Mesodermal cell (in vitro differentiated cells): ENCODE results near the gene PAPPA.

Experiments used
- H3K27ac ChIP-seq: 2 replicates; pipeline ENCODE4 v1.7.0; 2013; ENCODE audit warnings: mild to moderate bottlenecking, low read depth, low read length, moderate library complexity; ENCODE audit not compliant: severe bottlenecking
- H3K36me3 ChIP-seq: 2 replicates; pipeline ENCODE4 v1.7.1; 2013; ENCODE audit warnings: mild to moderate bottlenecking, low read length, moderate library complexity; ENCODE audit not compliant: control insufficient read depth, insufficient read depth
- H3K4me1 ChIP-seq: one replicate; pipeline ENCODE4 v1.7.1; 2013; ENCODE audit warnings: mild to moderate bottlenecking, low read length; ENCODE audit not compliant: insufficient read depth, control insufficient read depth, poor library complexity, severe bottlenecking
- H3K4me3 ChIP-seq: 2 replicates; pipeline ENCODE4 v1.7.0; 2013; ENCODE audit warnings: low read length, control low read depth, mild to moderate bottlenecking; ENCODE audit not compliant: insufficient read depth, poor library complexity, severe bottlenecking; ENCODE audit errors: extremely low read depth
- H3K9me3 ChIP-seq: 2 replicates; pipeline ENCODE4 v1.7.1; 2013; ENCODE audit warnings: mild to moderate bottlenecking, low read length, moderate library complexity; ENCODE audit not compliant: control insufficient read depth
- WGBS, 2 experiments: methylation state at CpG; one replicate each; pipeline ENCODE4 v1.1.5; 2013; ENCODE audit warnings: missing lambda C conversion rate in 2 of 2; ENCODE audit not compliant: insufficient coverage in 2 of 2; 5-methylcytosine and 5-hydroxymethylcytosine counted together

The PAPPA gene

DNA sequence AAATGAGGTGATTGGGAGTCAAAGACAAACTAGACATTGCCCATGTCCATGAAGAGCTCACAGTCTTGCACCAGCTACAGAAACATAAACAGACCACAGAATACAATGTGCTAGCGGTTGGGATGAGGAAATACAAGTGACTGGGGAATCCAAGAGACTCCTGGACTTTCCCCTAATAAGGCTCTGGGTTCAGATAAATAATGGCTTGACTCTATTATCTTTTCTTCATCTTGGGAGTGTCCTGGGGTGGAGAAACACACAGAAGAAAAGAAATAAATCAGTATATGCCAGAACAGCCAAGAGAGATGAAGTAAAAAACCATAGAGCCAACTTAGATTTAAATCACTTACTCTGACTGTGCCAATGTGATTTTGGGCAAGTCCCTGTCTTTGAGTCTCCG is 227.8 kb downstream of the PAPPA start:
- H3K36me3 ChIP-seq, result peaks cover 79% of the 10 kb centered on the region
- WGBS, 2 experiments, result 100% methylated on average over 1 of the region's 2 CpGs; no CpG with 5 or more reads in 1 of the 2 experiments
- H3K9me3 ChIP-seq, result no peaks in the 10 kb centered on the region
- no peak overlapping the region for H3K4me3 ChIP-seq
- H3K4me1 ChIP-seq, result peaks cover 17% of the 10 kb centered on the region
- H3K27ac ChIP-seq, result no peak overlapping the region

GRCh38 chr9:116382053-116382452 is 228.5 kb downstream of the PAPPA start:
- WGBS, 2 experiments, result 70 to 100% methylated on average over 2 to 4 of the region's 4 CpGs
- H3K4me3 ChIP-seq, result no peak overlapping the region
- H3K4me1 ChIP-seq, result peaks cover 14% of the 10 kb centered on the region
- H3K27ac ChIP-seq, result no peak overlapping the region
- H3K9me3 ChIP-seq, result no peaks in the 10 kb centered on the region
- H3K36me3 ChIP-seq, result peaks cover 86% of the 10 kb centered on the region

DNA sequence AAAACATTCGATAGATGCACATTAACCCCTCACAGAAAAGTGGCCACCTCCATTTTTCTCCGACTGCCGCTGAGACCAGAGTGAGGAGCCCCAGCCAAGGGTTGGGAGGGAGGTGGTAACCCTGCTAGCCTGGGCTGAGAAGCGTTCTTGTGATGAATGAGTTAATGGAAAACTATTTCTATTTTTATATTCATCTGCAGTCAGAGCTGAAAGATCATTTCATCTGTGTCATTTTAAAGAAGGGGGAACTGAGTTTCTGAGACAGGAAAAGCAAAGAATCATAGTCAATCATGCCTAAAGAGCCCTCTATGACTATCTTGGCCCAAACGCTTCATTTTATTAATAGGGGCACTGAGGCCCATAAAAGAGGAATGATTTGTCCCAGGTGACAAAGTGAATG is 229.5 kb downstream of the PAPPA start:
- 96% methylated on average over 4 of the region's 5 CpGs; no CpG with 5 or more reads in 1 of the 2 experiments for WGBS, 2 experiments
- Histone ChIP-seq H3K4me1 (peaks cover 5% of the 10 kb centered on the region), H3K4me3 (no peak overlapping the region), H3K27ac (no peak overlapping the region), H3K9me3 (no peaks in the 10 kb centered on the region), H3K36me3 (peaks cover 89% of the 10 kb centered on the region)

DNA sequence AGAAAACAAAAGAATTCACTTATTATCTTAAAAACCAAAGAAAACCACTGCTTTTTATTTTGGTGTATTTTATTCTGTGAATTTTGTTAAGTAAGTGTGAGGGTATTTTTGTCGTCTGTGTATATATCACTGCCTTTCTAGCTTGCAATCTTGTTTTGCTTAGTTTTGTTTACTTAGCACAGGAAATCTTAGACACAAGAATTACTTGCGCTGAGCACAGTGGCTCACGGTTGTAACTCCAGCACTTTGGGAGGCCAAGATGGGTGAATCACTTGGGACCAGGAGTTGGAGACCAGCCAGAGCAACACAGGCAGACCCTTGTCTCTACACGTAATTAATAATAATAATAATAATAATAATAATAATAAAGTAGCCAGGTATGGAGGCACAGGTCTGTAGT is 230.3 kb downstream of the PAPPA start:
- Histone ChIP-seq H3K4me1 (peaks cover 5% of the 10 kb centered on the region), H3K36me3 (peaks cover 89% of the 10 kb centered on the region), H3K4me3 (no peak overlapping the region), H3K9me3 (no peaks in the 10 kb centered on the region), H3K27ac (no peak overlapping the region)
- WGBS, 2 experiments, result 100% methylated on average over 2 of the region's 4 CpGs; no CpG with 5 or more reads in 1 of the 2 experiments

DNA sequence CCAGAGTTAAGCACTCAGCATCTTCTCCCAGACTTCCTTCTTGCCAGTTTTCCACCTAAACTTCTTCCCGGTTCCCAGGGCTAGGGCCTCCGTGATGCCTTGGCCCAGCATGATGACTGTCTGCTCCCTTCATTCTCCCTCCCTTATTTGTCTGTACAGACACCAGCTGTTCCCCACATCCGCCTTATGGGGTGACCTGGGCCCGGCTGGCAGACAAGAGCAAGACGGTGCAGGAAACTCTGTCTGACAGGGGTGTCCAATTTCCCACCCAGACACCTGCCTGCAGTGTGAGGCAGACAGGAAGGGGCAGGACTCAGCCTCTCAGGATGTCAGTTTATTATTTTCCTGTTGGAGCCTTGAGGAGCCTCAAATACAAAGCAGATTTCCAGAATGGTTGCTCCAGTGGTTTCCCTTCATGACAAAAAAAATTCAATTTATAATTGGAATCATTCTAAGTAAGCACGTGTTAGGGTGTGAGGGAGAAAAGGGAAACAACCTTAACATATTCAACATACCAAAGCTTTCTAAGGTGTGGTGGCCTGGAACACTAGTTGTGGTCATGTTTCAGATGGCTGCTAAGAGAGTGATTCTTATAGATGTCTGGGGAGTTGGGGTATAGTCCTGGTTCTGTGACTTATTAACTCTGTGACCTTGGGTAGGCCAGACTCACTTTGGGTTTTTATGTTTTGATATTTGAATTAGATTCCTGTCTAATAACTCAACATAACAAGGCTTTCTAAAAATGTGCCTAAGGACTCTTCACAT is 234.5 kb downstream of the PAPPA start:
- 96 to 100% methylated on average over 2 to 4 of the region's 6 CpGs for WGBS, 2 experiments
- Histone ChIP-seq H3K4me1 (peaks cover 3% of the 10 kb centered on the region), H3K36me3 (peaks cover 77% of the 10 kb centered on the region), H3K27ac (no peak overlapping the region), H3K9me3 (no peaks in the 10 kb centered on the region), H3K4me3 (no peak overlapping the region)

DNA sequence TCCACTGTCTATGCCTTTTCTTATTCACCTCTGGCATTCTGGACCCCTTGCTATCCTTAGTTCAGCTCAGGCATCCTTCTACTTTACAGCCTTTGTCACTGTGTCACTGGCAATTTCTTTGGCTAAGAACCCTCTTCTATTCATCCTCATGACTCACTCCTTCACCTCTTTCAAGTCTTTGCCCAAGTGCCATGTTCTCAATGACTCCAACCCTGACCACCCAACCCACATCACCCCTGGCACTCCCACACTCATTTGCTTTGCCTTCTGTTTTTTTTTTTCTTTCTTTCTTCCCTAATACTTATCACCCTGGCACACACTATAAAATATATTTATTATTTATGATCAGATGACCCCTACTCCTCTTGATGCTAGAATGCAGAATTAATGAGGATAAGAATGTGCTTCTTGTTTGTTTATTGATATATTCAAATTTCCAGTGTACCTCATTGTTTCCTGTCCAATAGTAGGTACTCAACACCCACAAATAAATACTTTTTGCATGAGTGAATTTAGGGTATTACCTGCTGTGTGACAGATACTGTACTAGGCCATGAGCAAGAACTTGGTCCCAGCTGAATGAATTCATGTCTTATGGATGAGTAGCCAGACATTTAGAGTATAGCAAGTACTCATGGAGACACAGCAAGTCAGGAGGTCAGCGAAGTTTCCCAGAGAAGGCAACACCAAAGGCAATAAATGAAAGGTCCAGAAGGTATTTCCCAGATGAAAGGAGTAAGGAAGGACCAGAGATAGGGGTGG is 236.1 kb downstream of the PAPPA start:
- 100% methylated on average over 1 of the region's 1 CpG for WGBS, 2 experiments
- Histone ChIP-seq H3K4me3 (no peak overlapping the region), H3K27ac (peak overlapping the region; percentile 32), H3K4me1 (peaks cover 3% of the 10 kb centered on the region), H3K36me3 (peaks cover 84% of the 10 kb centered on the region), H3K9me3 (no peaks in the 10 kb centered on the region)

DNA sequence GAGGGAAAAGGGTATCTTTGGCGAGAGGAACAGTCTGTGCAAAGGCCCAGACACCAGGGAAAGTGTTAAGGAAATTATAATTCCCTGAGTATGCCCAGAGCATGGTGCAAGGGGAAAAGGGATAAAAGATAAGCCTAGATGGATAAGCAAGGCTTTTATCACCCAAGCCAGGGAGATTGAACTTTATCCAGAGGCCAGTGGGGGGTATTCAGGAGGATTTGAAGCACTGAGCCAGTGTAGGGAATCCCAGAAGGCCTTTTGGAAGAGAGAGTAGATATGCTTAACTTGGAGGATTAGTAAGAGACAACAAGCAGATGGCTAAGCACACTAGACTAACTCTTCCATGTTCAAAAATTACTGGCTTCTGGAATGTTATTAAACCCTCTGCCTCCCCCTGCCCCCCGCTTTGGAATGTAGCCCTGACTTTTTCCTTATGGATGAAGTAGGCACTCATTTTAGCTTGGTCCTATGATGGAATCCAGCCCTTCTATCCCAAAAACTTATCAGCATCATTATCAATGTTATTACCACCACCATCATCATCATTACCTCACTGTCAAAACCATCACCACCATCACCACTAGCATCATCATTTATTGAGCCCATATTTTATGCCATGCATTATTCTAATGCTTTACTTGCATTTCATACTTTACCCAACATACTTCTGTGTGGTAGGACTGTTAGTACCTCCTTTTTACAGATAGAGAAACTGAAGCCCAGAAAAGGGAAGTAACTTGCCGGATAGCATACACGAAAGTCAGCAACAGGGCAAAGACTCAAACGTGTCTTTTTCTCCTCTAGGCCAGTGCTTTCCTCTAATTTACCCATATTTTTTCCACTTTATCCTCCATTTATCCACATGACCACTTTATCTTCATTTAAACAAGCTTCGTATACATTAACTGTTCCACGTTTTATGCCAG is 237.0 kb downstream of the PAPPA start:
- H3K4me1 ChIP-seq, result peaks cover 3% of the 10 kb centered on the region
- peaks cover 84% of the 10 kb centered on the region for H3K36me3 ChIP-seq
- no peaks in the 10 kb centered on the region for H3K9me3 ChIP-seq
- WGBS, 2 experiments, result 94 to 97% methylated on average over 6 of the region's 7 CpGs
- no peak overlapping the region for H3K4me3 ChIP-seq
- H3K27ac ChIP-seq, result peak overlapping the region; percentile 32

GRCh38 chr9:116391306-116391900 is 237.8 kb downstream of the PAPPA start:
- no peak overlapping the region for H3K27ac ChIP-seq
- 84 to 87% methylated on average over 2 to 4 of the region's 4 CpGs for WGBS, 2 experiments
- no peak overlapping the region for H3K4me3 ChIP-seq
- H3K4me1 ChIP-seq, result peaks cover 3% of the 10 kb centered on the region
- H3K9me3 ChIP-seq, result no peaks in the 10 kb centered on the region
- H3K36me3 ChIP-seq, result peaks cover 85% of the 10 kb centered on the region

- Histone ChIP-seq H3K4me3 (no peak overlapping the region), H3K27ac (no peak overlapping the region), H3K36me3 (peaks cover 85% of the 10 kb centered on the region), H3K4me1 (peaks cover 3% of the 10 kb centered on the region), H3K9me3 (no peaks in the 10 kb centered on the region)
- 80 to 100% methylated on average over 1 of the region's 1 CpG for WGBS, 2 experiments
These were observed 239.6 kb downstream of the PAPPA start for GRCh38 chr9:116393198-116393597.

DNA sequence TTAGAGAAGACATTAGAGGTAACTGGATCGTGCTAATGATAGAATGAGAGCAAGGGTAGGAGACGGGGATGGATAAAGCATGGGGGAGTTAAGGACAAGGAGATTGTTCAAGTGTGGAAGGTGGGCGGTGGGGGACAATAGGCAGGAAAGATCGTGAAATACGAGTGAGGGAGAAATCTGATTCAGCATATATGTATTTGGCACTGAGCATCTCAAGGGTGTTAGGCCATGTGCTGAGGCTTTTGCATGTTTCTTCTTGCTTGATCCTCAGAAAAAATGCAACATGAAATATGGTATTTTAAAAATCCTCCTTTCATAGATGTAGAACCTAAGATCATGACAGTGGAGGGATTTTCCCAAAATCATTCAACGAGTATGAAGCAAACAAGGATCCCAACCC is 240.5 kb downstream of the PAPPA start:
- peaks cover 3% of the 10 kb centered on the region for H3K4me1 ChIP-seq
- WGBS, 2 experiments, result 92% methylated on average over 5 to 6 of the region's 6 CpGs
- no peaks in the 10 kb centered on the region for H3K9me3 ChIP-seq
- H3K27ac ChIP-seq, result no peak overlapping the region
- H3K36me3 ChIP-seq, result peaks cover 85% of the 10 kb centered on the region
- no peak overlapping the region for H3K4me3 ChIP-seq
